ENCODE measurements around the gene MSH3. TPM values are rescaled to one million over a fixed set of nuclear protein-coding genes. Genes with fewer than 3 reads are reported as not detected.

Gene MSH3
- total and polyA plus RNA-seq, 2 of the 8 experiments (the other 6 are each of a cell fraction or from before 2014, with no cell fraction given): 3.6 to 22.6 TPM

DNA sequence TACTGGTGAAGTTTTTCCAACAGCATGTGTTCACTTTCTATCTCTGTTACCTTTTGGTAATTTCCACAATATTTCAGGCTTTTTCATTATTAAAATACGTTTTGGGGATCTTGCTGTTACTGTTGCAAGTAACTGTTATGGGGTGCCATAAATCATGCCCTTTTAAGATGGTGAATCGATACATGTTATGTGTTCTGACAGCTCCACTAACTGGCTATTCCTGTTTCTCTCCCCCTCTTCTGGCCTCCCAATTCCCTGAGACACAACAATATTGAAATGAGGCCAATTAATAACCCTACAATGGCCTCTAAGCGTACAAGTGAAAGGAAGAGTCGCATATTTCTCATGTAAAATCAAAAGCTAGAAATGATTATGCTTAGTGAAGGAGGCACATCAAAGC lies 13.1 kb upstream of the MSH3 start:
- no peak overlapping the region for H3K23ac ChIP-seq (ENCODE audit: insufficient read length)
- no peak overlapping the region for H2BK5ac ChIP-seq (ENCODE audit: low read depth, low read length)
- H3K79me2 ChIP-seq (ENCODE audit: control insufficient read depth in 1 of 2, insufficient read depth in 2 of 2, low read length in 2 of 2): no peaks in the 10 kb centered on the region
- no peaks in the 10 kb centered on the region for H3K23me2 ChIP-seq (ENCODE audit: low read depth, low read length)
- H3K4ac ChIP-seq (replicated peaks; ENCODE audit: insufficient read length, low read depth, low read length): no peak overlapping the region
- no peak overlapping the region for H3K56ac ChIP-seq (replicated peaks; ENCODE audit: insufficient read length, low read depth, low read length)
- no peaks in the 10 kb centered on the region for H3K4me1 ChIP-seq (replicated peaks in 1 of 4; ENCODE audit: control insufficient read depth in 3 of 4, insufficient read depth in 4 of 4, low read length in 3 of 4)
- no peak overlapping the region for H2BK120ac ChIP-seq (replicated peaks; ENCODE audit: low read depth, low read length)
- DNase-seq (ENCODE audit: low read depth in 1 of 2, low spot score in 2 of 2) (no peak), FAIRE-seq (no peak)
- H4K91ac ChIP-seq (replicated peaks; ENCODE audit: insufficient read length, low read length): no peak overlapping the region
- CTCF ChIA-PET (ENCODE audit: partially characterized antibody): no interaction called here
- H2AFZ ChIP-seq (ENCODE audit: low read length): no peak overlapping the region
- H2BK12ac ChIP-seq (ENCODE audit: low read depth, low read length): no peak overlapping the region
- no peaks in the 10 kb centered on the region for H3K27me3 ChIP-seq (replicated peaks in 1 of 4; ENCODE audit: control insufficient read depth in 3 of 4, extremely low read depth in 1 of 4, insufficient read depth in 3 of 4, low read length in 3 of 4)
- no peak overlapping the region for H3K4me2 ChIP-seq (ENCODE audit: insufficient read depth in 1 of 2, low read depth in 2 of 2, low read length in 2 of 2)
- no peak overlapping the region for H3K4me3 ChIP-seq (ENCODE audit: extremely low read depth in 1 of 4, insufficient read depth in 2 of 4, low read depth in 3 of 4, low read length in 4 of 4)
- no peak overlapping the region for H3K18ac ChIP-seq (ENCODE audit: extremely low read depth, low read length)
- H2BK15ac ChIP-seq (ENCODE audit: low read length): no peak overlapping the region
- no peak overlapping the region for H4K5ac ChIP-seq (ENCODE audit: insufficient read length, low read depth, low read length)
- no peak overlapping the region for H2BK20ac ChIP-seq (ENCODE audit: low read length)
- no peak overlapping the region for H3K27ac ChIP-seq (ENCODE audit: low read depth, low read length)
- no peak overlapping the region for H3K9ac ChIP-seq (replicated peaks in 1 of 4; ENCODE audit: extremely low read depth in 1 of 4, low read depth in 3 of 4, low read length in 3 of 4)
- peaks cover 1 to 3% of the 10 kb centered on the region in 2 experiments for H4K20me1 ChIP-seq (replicated peaks in 1 of 2; ENCODE audit: control insufficient read depth in 1 of 2, insufficient read depth in 2 of 2, low read length in 2 of 2)
- no peak overlapping the region for H3K14ac ChIP-seq (ENCODE audit: insufficient read length)
- H3K36me3 ChIP-seq (ENCODE audit: control insufficient read depth in 2 of 4, insufficient read depth in 4 of 4, low read length in 3 of 4): peaks cover 4 to 70% (median 39%) of the 10 kb centered on the region in 4 experiments
- no peaks in the 10 kb centered on the region; the same call in 1 of the 2 replicates for H3K79me1 ChIP-seq (ENCODE audit: low read depth, low read length)
- WGBS, 2 experiments (ENCODE audit: extremely low coverage in 1 of 2, insufficient coverage in 1 of 2, insufficient read length in 1 of 2, insufficient replicate concordance in 2 of 2, low coverage in 1 of 2, low lambda C conversion rate in 2 of 2, missing lambda C conversion rate in 1 of 2): 89% methylated on average over 4 of the region's 4 CpGs; no CpG with 5 or more reads in 1 of the 2 experiments
- POLR2A ChIA-PET (ENCODE audit: partially characterized antibody): interaction anchor here (0.7 kb wide), 1 partner anchor 9 kb away, joined by 3 read pairs; no protein-coding TSS in a partner anchor
- H3K9me3 ChIP-seq (ENCODE audit: insufficient read depth in 2 of 2, low read depth in 1 of 2, low read length in 1 of 2): no peaks in the 10 kb centered on the region
- no peak overlapping the region for H2AK5ac ChIP-seq (ENCODE audit: low read depth, low read length)
- H4K8ac ChIP-seq (ENCODE audit: extremely low read depth, insufficient read depth, low read length): no peak overlapping the region
- no peak for TF ChIP-seq JUND (IDR thresholded peaks at IDR 0.05; ENCODE audit: low read length)
- TF ChIP-seq PHF8 (conservative IDR thresholded peaks at IDR 0.05; ENCODE audit: low read depth, low read length): no peak
- TF ChIP-seq SIX5 (IDR thresholded peaks at IDR 0.05; ENCODE audit: low read depth, low read length): no peak
- TF ChIP-seq EZH2 (IDR thresholded peaks at IDR 0.05; ENCODE audit: low read depth, low read length, severe bottlenecking): no peak
- no peak for TF ChIP-seq KDM5A (IDR thresholded peaks at IDR 0.05; ENCODE audit: low read length)
- no peak for TF ChIP-seq NANOG (IDR thresholded peaks at IDR 0.05; ENCODE audit: insufficient read depth, low read depth, low read length, poor library complexity, severe bottlenecking)
- TF ChIP-seq TAF7 (optimal IDR thresholded peaks at IDR 0.05; ENCODE audit: borderline replicate concordance, low read depth, low read length): no peak

All from H1 (cell line).